ENCODE measurements around the gene RASD1.
"Not testable (repeated sequence)": the region's sequence is repeated elsewhere in the genome, so short reads cannot be mapped to it uniquely, and the experiment has no call there.

The RASD1 gene

DNA sequence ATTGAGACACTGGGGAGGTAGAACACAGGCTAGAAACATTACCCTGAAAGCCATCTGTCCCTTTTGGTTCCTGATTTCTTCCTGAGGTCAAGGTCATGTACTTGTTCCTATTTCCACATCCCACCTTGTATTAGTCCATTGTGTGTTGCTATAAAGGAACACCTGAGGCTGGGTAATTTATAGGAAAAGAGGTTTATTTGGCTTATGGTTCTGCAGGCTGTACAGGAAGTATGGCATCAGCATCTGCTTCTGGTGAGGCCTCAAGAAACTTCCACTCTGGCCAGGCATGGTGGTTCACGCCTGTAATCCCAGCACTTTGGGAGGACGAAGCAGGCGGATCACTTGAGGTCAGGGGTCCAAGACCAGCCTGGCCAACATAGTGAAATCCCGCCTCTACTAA is 26.8 kb downstream of the RASD1 start:
- DNase-seq (ENCODE audit: low read depth) = no peak

DNA sequence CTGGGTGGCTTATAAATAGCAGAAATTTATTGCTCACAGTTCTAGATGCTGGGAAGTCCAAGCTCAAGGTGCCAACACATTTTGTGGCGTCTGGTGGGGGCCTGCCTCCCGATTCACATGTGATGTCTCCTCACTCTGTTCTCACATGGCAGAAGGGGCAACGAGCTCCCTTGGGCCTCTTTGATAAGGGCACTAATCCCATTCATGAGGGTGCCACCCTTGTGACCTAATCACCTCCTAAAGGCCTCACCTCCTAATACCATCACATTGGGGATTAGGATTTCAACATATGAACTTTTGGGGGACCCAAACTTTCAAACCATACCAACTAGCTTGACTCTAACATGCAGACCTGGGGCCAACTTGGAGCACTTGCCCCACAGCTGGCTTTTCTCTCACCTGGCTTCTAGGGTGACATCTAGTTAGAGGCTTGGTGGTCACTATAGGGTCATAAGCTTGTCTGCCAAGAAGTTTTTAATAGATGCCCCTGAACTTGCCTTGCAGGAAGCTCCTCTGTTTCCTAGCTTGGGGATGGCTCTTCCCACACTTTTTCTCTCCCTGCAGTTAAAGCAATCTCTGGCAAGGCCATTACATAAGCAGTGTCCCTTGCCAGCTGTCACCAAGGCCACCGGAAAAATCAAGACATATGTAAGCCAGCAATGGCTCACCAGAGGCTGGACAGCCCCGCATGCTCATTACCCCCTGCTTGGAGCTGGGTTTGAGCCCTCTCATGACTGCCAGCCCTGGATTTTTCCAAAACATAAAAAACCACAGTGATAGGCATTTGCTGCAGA is 27.8 kb downstream of the RASD1 start:
- no peak for DNase-seq (ENCODE audit: low read depth)

DNA sequence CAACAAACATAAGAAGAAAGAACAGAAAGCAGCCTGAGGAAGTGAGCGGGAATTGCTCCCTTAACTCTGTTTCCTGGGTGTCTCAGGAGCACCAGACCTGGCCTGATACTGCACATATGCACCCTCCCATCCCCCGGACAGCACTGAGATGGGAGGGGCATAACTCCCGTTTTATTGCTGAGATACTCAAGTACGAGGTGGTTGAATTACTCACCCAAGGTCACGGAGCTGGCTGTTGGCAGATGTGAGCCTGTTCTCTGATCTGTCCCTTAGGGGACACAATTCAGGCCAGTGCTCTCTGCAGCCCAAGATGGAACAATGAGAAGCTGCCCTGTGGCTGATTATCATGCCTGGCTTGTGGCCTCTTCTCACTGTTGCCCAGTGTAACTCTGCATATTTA is 28.5 kb downstream of the RASD1 start:
- peak; percentile 27 for DNase-seq (ENCODE audit: low read depth)

DNA sequence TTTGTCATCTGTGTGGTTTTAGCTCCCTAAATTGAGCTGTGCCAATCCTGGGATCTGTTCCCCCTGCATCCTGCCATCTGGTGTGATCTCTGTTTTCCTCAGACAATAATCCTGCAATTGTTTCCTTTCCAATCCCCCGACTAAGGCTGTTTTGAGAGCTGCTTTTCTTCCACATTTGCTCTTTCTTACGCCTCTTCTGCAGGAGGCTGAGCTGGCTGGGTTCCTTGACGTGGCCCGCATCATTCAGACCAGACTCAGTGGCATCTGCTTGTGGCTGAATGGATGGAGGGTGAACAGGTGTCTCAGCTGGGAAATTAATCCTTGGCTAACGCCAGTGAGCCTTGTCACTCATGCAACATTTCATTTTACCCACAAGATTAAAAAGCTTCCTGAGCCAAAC is 29.2 kb downstream of the RASD1 start:
- DNase-seq (ENCODE audit: low read depth) = no peak

DNA sequence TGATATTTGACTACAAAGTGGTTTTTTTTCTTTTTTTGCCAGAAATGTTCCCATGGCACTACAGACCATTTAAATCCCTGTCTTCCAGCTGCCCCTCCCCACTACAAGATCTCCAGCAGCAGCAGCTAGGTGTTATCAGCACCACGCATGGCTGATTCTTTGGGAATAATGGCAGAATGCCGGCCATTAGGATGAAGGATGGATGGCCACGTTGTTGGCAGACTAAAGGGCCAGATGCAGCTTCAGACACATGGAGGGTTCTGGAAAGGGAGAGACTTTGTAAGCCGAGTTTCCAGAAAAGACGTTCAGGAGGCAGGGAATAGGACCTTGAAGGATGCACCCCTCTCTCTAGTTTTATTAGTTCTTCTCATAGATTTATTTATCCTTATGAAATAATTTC is 29.7 kb downstream of the RASD1 start:
- no peak for DNase-seq (ENCODE audit: low read depth)

DNA sequence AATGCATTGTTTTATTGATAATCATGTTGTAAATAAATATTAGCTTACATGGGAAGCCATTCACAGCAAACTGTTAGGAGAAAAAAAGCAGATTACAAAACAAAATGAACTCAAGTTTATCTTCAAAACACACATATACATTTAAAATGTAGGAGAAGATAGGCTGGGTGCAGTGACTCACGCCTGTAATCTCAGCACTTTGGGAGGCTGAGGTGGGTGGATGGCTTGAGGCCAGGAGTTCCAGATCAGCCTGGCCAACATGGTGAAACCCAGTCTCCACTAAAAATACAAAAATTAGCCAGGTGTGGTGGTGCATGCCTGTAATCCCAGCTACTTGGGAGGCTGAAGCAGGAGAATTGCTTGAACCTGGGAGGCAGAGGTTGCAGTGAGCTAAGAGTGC is 30.3 kb downstream of the RASD1 start:
- DNase-seq (ENCODE audit: low read depth) = not testable (repeated sequence)

DNA sequence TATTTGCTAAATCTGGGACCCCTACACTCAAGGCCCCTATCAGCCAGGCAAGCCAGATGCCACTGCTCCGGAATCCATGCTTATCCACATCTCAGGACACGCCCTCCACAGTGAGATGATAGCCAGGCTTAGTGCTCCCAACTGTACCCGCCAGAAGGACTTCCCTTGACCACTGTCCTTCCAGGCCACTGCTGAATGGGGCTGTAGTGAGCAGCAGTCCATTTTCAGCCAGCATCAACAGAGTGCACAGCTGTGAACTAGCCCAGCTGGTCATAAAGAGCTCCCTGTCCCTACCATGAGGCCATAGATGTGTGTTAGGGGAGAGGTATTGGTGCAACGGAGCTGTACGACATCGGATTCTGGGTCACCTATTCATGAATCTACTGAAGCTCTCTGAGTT is 32.4 kb downstream of the RASD1 start:
- no peak for DNase-seq (ENCODE audit: low read depth)

DNA sequence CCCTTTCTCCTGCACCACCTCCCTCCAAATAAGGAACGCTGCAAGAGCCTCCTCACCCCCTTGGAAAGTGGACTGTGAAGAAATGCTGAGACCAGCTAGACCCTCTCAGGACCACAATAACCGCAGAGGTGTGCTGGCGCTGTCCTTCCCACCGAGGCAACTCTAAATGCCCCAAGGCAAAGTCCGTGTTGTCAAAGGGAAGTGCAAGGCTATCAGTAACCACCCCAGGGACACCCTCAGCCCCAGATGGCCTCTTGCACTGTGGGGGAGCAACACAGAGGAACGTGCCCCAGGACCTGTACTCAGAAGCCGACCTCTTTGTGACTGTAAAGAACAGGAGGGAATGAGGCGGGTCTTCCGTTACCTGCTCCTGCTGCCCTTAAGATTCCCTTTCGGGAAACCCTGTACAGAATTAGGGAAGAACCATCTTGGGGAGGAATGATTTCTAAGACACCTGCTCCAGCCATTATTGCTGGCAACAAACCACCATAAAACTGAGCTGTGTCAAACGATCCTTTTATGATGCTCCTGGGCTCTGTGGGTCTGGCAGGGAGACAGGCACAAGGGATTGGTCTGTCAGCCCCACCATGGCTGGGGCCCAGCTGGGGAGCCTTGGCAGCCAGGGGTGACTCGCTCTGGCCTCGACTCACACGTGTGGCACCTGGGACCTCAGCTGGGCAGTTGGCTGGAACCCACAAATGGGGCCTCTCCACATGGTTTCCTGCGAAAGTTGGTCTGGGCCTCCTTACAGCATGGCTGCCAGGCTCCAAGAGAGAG is 34.0 kb downstream of the RASD1 start:
- no peak for DNase-seq (ENCODE audit: low read depth)

DNA sequence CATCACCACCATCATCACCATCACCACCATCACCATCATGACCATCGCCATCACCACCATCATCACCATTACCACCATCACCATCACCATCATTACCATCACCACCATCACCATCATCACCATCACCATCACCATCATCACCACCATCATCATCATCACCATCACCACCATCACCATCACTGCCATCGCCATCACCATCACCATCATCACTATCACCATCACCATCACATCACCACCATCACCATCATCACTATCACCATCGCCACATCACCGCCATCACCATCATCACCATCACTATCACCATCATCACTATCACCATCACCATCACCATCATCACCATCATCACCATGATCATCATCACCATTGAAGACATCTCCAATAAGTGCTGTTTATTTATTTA is 36.2 kb downstream of the RASD1 start:
- no peak for DNase-seq (ENCODE audit: low read depth)

DNA sequence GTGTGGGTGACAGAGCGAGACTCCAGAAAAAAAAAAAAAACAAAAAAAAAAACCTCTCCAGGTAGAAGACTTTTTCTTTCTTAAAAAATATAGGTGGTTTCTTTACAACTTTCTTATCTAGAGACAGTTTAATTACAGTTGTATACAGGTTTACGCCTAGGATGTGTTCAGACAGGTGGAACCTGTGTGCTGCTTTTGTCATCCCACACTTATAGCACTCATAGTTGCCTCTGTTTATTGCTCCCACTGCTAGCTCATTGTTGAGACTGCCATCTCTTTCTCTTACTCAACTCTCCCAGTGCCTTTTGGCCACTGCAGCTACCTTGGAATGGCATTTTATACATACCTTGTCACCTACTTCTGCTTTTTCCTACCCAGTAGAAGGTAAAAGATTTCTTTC is 38.5 kb downstream of the RASD1 start:
- no peak for DNase-seq (ENCODE audit: low read depth)

DNA sequence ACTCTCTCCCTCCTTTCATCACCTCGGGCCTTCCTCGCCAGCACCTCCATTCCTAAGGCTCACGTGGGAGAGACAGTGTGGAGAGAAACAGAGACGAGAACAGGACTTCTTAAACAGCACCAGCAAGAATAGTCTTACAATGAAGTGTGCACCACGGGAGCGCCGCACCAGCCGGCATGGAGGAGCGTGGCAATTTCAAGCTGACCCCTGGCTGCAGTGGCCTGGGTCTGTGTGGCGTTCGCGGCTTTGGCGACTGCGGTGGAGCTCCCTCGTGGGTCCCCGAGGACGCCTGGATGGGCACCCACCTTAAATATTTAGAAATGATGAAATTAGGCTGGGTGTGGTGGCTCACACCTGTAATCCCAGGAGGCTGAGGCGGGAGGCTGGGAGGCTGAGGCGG is 39.9 kb downstream of the RASD1 start:
- DNase-seq (ENCODE audit: low read depth) = no peak

DNA sequence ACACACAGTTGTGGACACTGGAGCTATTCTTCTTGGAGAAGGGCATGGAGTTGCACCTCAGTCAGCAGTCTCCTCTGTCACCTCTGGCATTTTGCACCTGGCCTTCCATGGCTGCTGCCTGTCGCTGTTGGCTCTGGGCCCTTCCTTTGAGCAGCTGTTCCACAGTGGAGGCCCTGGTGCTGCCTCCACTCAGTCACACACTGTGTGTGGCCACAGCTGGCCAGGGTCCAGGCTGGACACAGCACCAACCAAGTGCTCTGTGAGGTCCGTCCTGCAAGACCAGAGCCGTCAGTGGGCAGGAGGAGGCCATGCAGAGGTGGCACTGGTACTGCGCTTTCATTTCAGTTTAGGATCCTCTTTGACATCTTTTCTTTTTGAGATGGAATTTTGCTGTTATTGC is 41.0 kb downstream of the RASD1 start:
- no peak for DNase-seq (ENCODE audit: low read depth)

DNA sequence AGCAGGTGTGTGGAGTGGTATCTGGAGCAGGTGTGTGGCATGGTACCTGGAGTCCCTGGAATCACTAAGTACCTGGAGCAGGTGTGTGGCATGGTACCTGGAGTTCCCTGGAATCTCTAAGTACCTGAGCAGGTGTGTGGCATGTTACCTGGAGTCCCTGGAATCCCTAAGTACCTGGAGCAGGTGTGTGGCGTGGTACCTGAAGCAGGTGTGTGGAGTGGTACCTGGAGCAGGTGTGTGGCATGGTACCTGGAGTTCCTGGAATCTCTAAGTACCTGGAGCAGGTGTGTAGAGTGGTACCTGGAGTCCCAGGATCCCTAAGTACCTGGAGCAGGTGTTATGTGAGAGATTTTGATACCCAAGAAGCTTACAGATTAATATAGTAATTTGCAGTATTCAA is 41.5 kb downstream of the RASD1 start:
- DNase-seq (ENCODE audit: low read depth) = not testable (repeated sequence)

DNA sequence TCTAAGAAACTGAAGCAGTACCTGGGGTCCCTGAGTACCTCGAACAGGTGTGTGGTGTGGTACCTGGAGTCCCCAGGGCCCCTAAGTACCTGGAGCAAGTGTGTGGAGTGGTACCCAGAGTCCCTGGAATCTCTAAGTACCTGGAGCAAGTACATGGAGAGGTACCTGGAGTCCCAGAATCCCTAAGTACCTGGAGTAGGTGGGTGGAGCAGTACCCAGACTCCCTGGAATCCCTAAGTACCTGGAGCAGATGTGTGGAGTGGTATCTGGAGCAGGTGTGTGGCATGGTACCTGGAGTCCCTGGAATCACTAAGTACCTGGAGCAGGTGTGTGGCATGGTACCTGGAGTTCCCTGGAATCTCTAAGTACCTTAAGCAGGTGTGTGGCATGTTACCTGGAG is 41.9 kb downstream of the RASD1 start:
- no peak for DNase-seq (ENCODE audit: low read depth)

DNA sequence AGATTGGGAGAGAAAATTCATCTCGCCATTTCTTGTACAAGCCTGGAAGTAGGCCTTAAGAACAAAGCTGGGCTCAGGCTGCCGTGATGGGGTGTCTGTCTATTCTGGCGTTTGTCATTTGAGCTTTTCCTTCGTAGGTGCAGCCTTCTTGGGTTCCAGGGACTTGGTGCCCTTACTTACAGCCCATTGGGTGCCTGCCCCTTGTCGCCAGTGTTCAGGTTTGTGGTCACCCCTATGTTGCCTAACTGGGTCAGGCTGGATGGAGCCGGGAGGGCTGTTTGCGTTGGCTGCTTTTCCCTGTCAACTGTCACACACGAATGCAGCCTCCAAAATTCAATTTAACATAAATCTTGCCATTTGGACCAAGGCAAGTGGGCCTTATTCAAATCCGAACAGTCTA is 43.1 kb downstream of the RASD1 start:
- DNase-seq (ENCODE audit: low read depth) = no peak

DNA sequence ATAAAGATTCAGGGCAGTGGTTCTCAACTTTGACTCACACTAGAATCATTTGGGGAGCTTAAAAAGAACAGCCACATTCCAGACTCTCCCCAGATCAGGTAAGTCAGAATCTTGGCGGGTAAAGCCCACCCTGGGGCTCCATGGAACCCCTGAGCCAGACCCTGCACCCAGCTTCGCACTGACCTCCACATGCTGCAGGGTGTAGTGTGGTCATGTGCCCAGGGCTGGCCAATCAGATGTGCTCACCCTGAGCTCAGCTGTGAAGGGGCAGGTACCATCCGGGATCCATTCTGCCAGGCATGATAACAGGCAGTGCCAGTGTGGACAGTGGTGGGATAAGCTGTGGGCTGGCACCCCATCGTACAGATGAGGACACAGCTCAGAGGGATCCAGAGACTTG is 47.5 kb downstream of the RASD1 start:
- no peak for DNase-seq (ENCODE audit: low read depth)

DNA sequence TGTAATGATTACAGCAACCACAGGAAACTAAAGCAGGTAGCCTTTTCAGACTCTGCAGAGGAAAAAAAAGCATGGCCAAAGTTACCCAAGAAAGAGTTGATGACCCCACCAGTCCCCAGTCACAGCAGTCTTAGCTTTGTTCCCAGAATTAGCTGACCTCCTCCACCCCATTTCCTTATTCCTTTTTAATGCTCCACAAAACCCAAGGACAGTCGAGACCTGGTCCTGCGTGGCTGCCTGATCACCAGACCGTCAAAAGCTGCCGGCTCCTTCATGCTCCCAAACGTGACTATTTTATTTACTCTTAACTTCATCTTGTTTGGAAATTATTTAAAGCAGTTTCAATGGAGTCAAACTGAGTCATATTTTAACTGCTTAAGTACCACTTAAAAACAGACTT is 48.1 kb downstream of the RASD1 start:
- no peak for DNase-seq (ENCODE audit: low read depth)

DNA sequence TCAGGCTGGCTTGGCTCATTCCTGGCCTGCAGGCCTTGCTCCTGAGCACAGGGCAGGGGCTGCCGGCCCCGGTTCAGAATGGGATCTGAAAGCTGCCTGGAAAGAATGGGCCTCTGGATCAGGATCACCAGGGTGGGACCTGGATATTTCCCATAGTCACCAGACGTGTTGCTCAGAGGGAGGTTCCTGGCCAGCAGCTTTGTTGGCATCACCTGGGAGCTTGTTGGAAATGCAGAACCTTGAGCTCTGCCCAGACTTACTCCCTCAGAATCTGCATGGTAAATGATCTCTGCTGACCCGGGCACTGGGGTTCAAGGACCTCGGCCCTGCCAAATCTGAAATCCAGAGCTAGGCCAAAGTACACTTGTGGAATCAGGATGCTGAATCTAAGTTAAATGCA is 48.9 kb downstream of the RASD1 start:
- DNase-seq (ENCODE audit: low read depth) = no peak

DNA sequence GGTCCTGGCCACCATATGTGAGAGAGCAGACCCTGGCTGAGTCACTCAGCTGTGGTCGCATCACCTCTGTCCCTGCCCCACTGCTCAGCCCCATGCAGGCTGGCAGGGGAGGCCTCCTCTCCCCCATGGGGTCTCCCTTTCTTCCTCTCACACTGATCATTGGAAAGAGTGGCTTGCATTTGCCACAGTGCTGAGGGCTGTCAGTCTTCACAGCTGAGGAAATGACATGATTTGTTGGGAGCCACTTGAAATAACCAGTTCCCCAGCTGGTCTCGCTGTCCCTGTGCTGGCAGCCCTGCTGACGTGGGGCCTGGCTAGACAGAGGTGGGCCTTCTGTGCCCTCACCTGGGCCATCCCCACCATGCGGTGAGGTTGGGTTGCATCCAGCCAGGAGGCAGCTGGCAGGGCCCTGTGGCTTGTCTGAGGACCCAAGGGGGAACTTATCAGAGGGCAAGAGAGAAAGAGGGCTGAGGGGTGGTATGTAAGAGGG is 49.5 kb downstream of the RASD1 start:
- no peak for DNase-seq (ENCODE audit: low read depth)

DNA sequence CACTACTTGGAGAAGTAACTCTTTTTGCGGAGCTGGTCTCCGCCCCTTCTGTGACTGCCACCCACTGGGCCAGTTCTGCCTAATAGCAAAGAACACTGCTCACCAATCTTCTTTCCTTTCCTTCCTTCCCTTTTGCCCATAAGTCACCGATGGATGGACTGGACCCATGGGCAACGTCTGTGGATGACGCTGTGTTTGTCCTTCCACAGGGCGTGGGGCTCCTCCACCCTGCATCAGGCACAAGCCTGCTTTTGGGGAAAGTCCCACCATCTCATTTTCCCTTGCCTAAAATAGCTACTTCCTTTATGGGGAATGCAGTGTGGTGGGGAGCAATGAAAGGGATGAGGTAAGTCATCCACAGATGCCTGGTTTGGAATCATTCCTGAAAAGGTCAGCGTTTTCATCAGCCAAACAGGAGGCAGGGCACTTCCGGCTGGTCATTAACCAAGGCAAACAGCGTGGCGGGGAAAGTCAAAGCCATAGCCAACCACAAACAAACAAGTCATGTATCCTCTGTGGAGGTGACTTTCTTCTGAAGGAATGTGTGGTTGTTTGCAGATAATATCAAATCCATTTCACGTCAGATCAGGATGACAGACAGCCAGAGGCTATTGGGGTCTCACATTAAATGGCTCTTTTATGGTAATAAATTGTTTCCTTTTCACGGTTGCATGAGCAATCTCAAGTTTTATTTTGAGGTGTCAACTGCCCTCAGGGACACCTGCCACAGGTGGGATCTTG is 50.1 kb downstream of the RASD1 start:
- peak; percentile 95 for DNase-seq (ENCODE audit: low read depth)

DNA sequence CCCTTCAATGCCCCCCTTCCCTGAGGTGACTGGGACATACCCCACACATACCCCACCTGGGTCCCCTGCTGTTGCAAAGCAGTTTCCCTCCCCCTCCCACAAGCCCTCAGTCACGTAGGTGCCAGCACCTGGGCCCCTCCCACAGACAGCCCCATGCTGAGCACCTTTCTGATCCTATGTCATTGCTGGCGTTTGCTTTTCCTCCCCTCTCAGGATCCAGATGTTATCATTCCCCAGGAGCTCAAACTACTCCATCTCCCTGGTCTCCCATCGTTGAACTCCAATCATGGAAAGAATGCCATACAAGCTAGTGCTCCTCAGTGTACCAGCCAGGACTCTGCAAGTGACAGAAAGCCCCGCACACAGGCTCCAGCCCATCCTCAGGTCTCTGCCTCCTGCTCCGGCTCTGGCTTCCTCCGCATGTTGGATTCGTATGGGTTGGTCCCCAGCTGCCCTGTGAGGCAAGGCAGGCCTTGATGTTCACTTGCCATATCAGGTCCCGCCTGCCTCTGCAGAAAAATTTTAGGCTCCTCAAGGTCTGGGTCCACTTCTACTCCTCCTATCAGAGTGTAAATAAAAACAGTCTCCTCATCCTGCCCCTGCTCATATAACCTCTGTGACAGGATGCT is 50.8 kb downstream of the RASD1 start:
- DNase-seq (ENCODE audit: low read depth) = no peak
